SJCRH30 (cell line): ENCODE results near the gene GLYATL3. TPM values are rescaled to one million over a fixed set of nuclear protein-coding genes. Genes with fewer than 3 reads are reported as not detected.

Source experiments
- DNase-seq, 2 experiments: peaks; one replicate each; pipeline ENCODE4 v3.0.0-alpha.2; 2015 to 2020
- H3K27ac ChIP-seq: fragments of 250-450 bp; sonication (Bioruptor Pico); 2 replicates; pipeline ENCODE4 v1.5.1; 2020; ENCODE audit warnings: mild to moderate bottlenecking, moderate library complexity
- H3K27me3 ChIP-seq: fragments of 250-450 bp; sonication (Bioruptor Pico); 2 replicates; pipeline ENCODE4 v1.5.1; 2020; ENCODE audit warnings: mild to moderate bottlenecking, moderate library complexity
- H3K36me3 ChIP-seq: fragments of 250-450 bp; sonication (Bioruptor Pico); 2 replicates; pipeline ENCODE4 v1.5.1; 2020; ENCODE audit warnings: mild to moderate bottlenecking, moderate library complexity
- H3K4me1 ChIP-seq: fragments of 250-450 bp; sonication (Bioruptor Pico); 2 replicates; pipeline ENCODE4 v1.5.1; 2020; ENCODE audit warnings: mild to moderate bottlenecking, moderate library complexity
- H3K4me3 ChIP-seq: fragments of 250-450 bp; sonication (Bioruptor Pico); 2 replicates; pipeline ENCODE4 v1.5.1; 2020; ENCODE audit warnings: mild to moderate bottlenecking, moderate library complexity
- H3K9me3 ChIP-seq: fragments of 250-450 bp; sonication (Bioruptor Pico); replicated peaks from 2 replicates; pipeline ENCODE4 v1.5.1; 2020; ENCODE audit warnings: mild to moderate bottlenecking, moderate library complexity
- total RNA-seq: library from RNA; depleted of rRNA; stranded (reverse); fragments of >200 nt; shearing (Covaris generic); gene quantifications from 2 replicates; pipeline ENCODE4 v1.2.3, GENCODE V29; 2014

The GLYATL3 gene
- total RNA-seq, 1 experiment from 2014 or later = not detected

GRCh38 chr6:49524541-49524940, 24.8 kb downstream of the GLYATL3 start:
- no peak overlapping the region for H3K27ac ChIP-seq

GRCh38 chr6:49526598-49526997, 26.9 kb downstream of the GLYATL3 start:
- DNase-seq = no peak
- no peak overlapping the region for H3K27ac ChIP-seq
- H3K4me1 ChIP-seq = no peaks in the 10 kb centered on the region
- no peaks in the 10 kb centered on the region for H3K27me3 ChIP-seq
- H3K4me3 ChIP-seq = no peak overlapping the region
- H3K9me3 ChIP-seq = no peaks in the 10 kb centered on the region
- no peaks in the 10 kb centered on the region for H3K36me3 ChIP-seq

More at GRCh38 chr6:49524541-49524940, 24.8 kb downstream of the GLYATL3 start:
- H3K4me3 ChIP-seq = no peak overlapping the region
- no peaks in the 10 kb centered on the region for H3K9me3 ChIP-seq
- no peaks in the 10 kb centered on the region for H3K4me1 ChIP-seq
- no peaks in the 10 kb centered on the region for H3K36me3 ChIP-seq
- H3K27me3 ChIP-seq = no peaks in the 10 kb centered on the region
- DNase-seq = no peak

GRCh38 chr6:49527320-49527719, 27.6 kb downstream of the GLYATL3 start:
- Histone ChIP-seq H3K9me3 (no peaks in the 10 kb centered on the region), H3K4me1 (no peaks in the 10 kb centered on the region), H3K36me3 (no peaks in the 10 kb centered on the region), H3K4me3 (no peak overlapping the region), H3K27ac (no peak overlapping the region), H3K27me3 (no peaks in the 10 kb centered on the region)
- DNase-seq = no peak

- Histone ChIP-seq H3K27me3 (no peaks in the 10 kb centered on the region), H3K9me3 (no peaks in the 10 kb centered on the region), H3K36me3 (no peaks in the 10 kb centered on the region), H3K4me3 (no peak overlapping the region), H3K27ac (no peak overlapping the region), H3K4me1 (no peaks in the 10 kb centered on the region)
- DNase-seq = no peak
Observed at GRCh38 chr6:49528571-49528970, 28.8 kb downstream of the GLYATL3 start.

- no peaks in the 10 kb centered on the region for H3K36me3 ChIP-seq
- no peaks in the 10 kb centered on the region for H3K9me3 ChIP-seq
- no peak overlapping the region for H3K4me3 ChIP-seq
- no peak for DNase-seq
- no peaks in the 10 kb centered on the region for H3K27me3 ChIP-seq
- no peak overlapping the region for H3K27ac ChIP-seq
- H3K4me1 ChIP-seq = no peaks in the 10 kb centered on the region
Observed at GRCh38 chr6:49530141-49530776, 30.5 kb downstream of the GLYATL3 start.

GRCh38 chr6:49531774-49532569, 32.2 kb downstream of the GLYATL3 start:
- Histone ChIP-seq H3K4me3 (no peak overlapping the region), H3K4me1 (no peaks in the 10 kb centered on the region), H3K36me3 (no peaks in the 10 kb centered on the region), H3K27ac (no peak overlapping the region), H3K27me3 (no peaks in the 10 kb centered on the region), H3K9me3 (no peaks in the 10 kb centered on the region)
- DNase-seq = peak in 1 of 2 experiments; percentile 49

- Histone ChIP-seq H3K36me3 (no peaks in the 10 kb centered on the region), H3K4me1 (no peaks in the 10 kb centered on the region), H3K27me3 (no peaks in the 10 kb centered on the region), H3K9me3 (no peaks in the 10 kb centered on the region), H3K27ac (no peak overlapping the region), H3K4me3 (no peak overlapping the region)
- no peak for DNase-seq
Observed at GRCh38 chr6:49535795-49536194, 36.1 kb downstream of the GLYATL3 start.

GRCh38 chr6:49539102-49539501, 39.4 kb downstream of the GLYATL3 start:
- Histone ChIP-seq H3K27ac (no peak overlapping the region), H3K4me1 (no peaks in the 10 kb centered on the region), H3K27me3 (no peaks in the 10 kb centered on the region), H3K9me3 (no peaks in the 10 kb centered on the region), H3K4me3 (no peak overlapping the region), H3K36me3 (no peaks in the 10 kb centered on the region)
- DNase-seq = no peak

GRCh38 chr6:49540614-49541013, 40.9 kb downstream of the GLYATL3 start:
- Histone ChIP-seq H3K9me3 (no peaks in the 10 kb centered on the region), H3K4me1 (no peaks in the 10 kb centered on the region), H3K27me3 (no peaks in the 10 kb centered on the region), H3K27ac (no peak overlapping the region), H3K4me3 (no peak overlapping the region), H3K36me3 (no peaks in the 10 kb centered on the region)
- no peak for DNase-seq

- H3K9me3 ChIP-seq = no peaks in the 10 kb centered on the region
- H3K4me1 ChIP-seq = no peaks in the 10 kb centered on the region
- no peak overlapping the region for H3K27ac ChIP-seq
- H3K36me3 ChIP-seq = no peaks in the 10 kb centered on the region
- DNase-seq = no peak
- H3K27me3 ChIP-seq = no peaks in the 10 kb centered on the region
- H3K4me3 ChIP-seq = no peak overlapping the region
Observed at GRCh38 chr6:49541210-49541724, 41.5 kb downstream of the GLYATL3 start.

GRCh38 chr6:49541936-49542335, 42.2 kb downstream of the GLYATL3 start:
- no peak for DNase-seq
- H3K27ac ChIP-seq = no peak overlapping the region
- no peaks in the 10 kb centered on the region for H3K36me3 ChIP-seq
- no peaks in the 10 kb centered on the region for H3K4me1 ChIP-seq
- H3K4me3 ChIP-seq = no peak overlapping the region
- H3K27me3 ChIP-seq = no peaks in the 10 kb centered on the region
- H3K9me3 ChIP-seq = no peaks in the 10 kb centered on the region

- Histone ChIP-seq H3K27me3 (no peaks in the 10 kb centered on the region), H3K36me3 (no peaks in the 10 kb centered on the region), H3K4me3 (no peak overlapping the region), H3K27ac (no peak overlapping the region), H3K9me3 (no peaks in the 10 kb centered on the region), H3K4me1 (no peaks in the 10 kb centered on the region)
- peak in 1 of 2 experiments; percentile 2 for DNase-seq
Observed at GRCh38 chr6:49543087-49543858, 43.5 kb downstream of the GLYATL3 start.

- no peaks in the 10 kb centered on the region for H3K9me3 ChIP-seq
- no peaks in the 10 kb centered on the region for H3K27me3 ChIP-seq
- no peak for DNase-seq
- H3K4me1 ChIP-seq = no peaks in the 10 kb centered on the region
- H3K36me3 ChIP-seq = no peaks in the 10 kb centered on the region
- no peak overlapping the region for H3K27ac ChIP-seq
- H3K4me3 ChIP-seq = no peak overlapping the region
Observed at GRCh38 chr6:49546331-49546730, 46.6 kb downstream of the GLYATL3 start.

GRCh38 chr6:49548613-49549304, 49.0 kb downstream of the GLYATL3 start:
- Histone ChIP-seq H3K27ac (no peak overlapping the region), H3K27me3 (no peaks in the 10 kb centered on the region), H3K4me3 (no peak overlapping the region), H3K36me3 (no peaks in the 10 kb centered on the region), H3K4me1 (no peaks in the 10 kb centered on the region), H3K9me3 (no peaks in the 10 kb centered on the region)
- no peak for DNase-seq
